MCF 10A (cell line): ENCODE data around the gene TCF15. TPM values are rescaled to one million over a fixed set of nuclear protein-coding genes. Genes with fewer than 3 reads are reported as not detected.
A peak's percentile ranks its signal among the peaks of the same experiment; 100 is the strongest.

Experiments used
- BruUV-seq: library from RNA; stranded (reverse); fragments of 400-500 nt; replicated peaks from 2 replicates; lab custom pipeline; 2021; lab: Mats Ljungman, UMichigan
- CTCF ChIA-PET: fragments of 300-600 bp; sonication (Branson Sonifier 250); formaldehyde crosslinking; extraction: SDS; loops from one replicate; lab custom pipeline; 2021; ENCODE audit warnings: antibody characterized with exemption, inconsistent platforms; lab: Yijun Ruan, JAX
- POLR2A ChIA-PET: fragments of 300-600, 350-650 bp; sonication (Branson Sonifier 250); formaldehyde crosslinking; extraction: SDS; loops from one replicate; lab custom pipeline; 2020; ENCODE audit warnings: antibody characterized with exemption, inconsistent platforms; lab: Yijun Ruan, JAX
- DNase-seq: peaks from one replicate; pipeline ENCODE4 v3.0.0-alpha.2; 2018; ENCODE audit not compliant: unreplicated experiment
- H3K27ac Mint-ChIP-seq: one replicate; pipeline ENCODE4 v1.8.0; 2022; ENCODE audit warnings: mild to moderate bottlenecking, low read depth, mixed read lengths; ENCODE audit not compliant: unreplicated experiment
- H3K27me3 Mint-ChIP-seq: one replicate; pipeline ENCODE4 v1.8.0; 2022; ENCODE audit warnings: mixed read lengths; ENCODE audit not compliant: insufficient read depth, unreplicated experiment
- H3K36me3 Mint-ChIP-seq: one replicate; pipeline ENCODE4 v1.8.0; 2022; ENCODE audit warnings: mild to moderate bottlenecking, moderate library complexity, mixed read lengths; ENCODE audit not compliant: insufficient read depth, unreplicated experiment
- H3K4me1 Mint-ChIP-seq: one replicate; pipeline ENCODE4 v1.8.0; 2022; ENCODE audit warnings: mixed read lengths; ENCODE audit not compliant: insufficient read depth, unreplicated experiment
- H3K4me3 Mint-ChIP-seq: one replicate; pipeline ENCODE4 v1.8.0; 2022; ENCODE audit warnings: mild to moderate bottlenecking, moderate library complexity, mixed read lengths; ENCODE audit not compliant: unreplicated experiment
- H3K9me3 Mint-ChIP-seq: one replicate; pipeline ENCODE4 v1.8.0; 2022; ENCODE audit warnings: mixed read lengths; ENCODE audit not compliant: unreplicated experiment
- CTCF ChIP-seq: fragments of 200-600 bp; IDR thresholded peaks from one replicate; pipeline ENCODE4 v1.8.0; 2022; ENCODE audit warnings: antibody characterized with exemption, mild to moderate bottlenecking; ENCODE audit not compliant: unreplicated experiment
- intact Hi-C: fragments of 100-400 bp; cut with micrococcal nuclease; formaldehyde crosslinking; loops from 2 replicates; pipeline ENCODE4 v1.14.1; 2022
- total RNA-seq: library from RNA; stranded (reverse); gene quantifications from 2 replicates; pipeline ENCODE4 v1.2.3, GENCODE V29; 2022

The TCF15 gene
- total RNA-seq, 1 experiment from 2014 or later: not detected

GRCh38 chr20:653110-653589 is 43.0 kb upstream of the TCF15 start, which contains the start of gene SRXN1:
Gene SRXN1 (minus strand): TSS chr20:653200. CDS start chr20:653185, 15 bp downstream.
- POLR2A ChIA-PET: interaction anchor here (0.6 to 2.1 kb wide), 8 partner anchors 8 to 511 kb away, joined by 3 to 11 read pairs (median 4); partner anchors contain the start of gene CSNK2A1
- Mint-ChIP-seq H3K27me3 (no peaks in the 10 kb centered on the region), H3K27ac (peak within 1 kb of the TSS; percentile 87), H3K9me3 (no peaks in the 10 kb centered on the region), H3K36me3 (peaks cover 20% of the 10 kb centered on the region), H3K4me1 (peaks cover 20% of the 10 kb centered on the region), H3K4me3 (peak within 1 kb of the TSS; percentile 89)
- intact Hi-C loops: loop anchor here (2.0 kb wide), 1 partner anchor 86 kb away; no protein-coding TSS in a partner anchor
- DNase-seq: peak; percentile 93
- CTCF ChIA-PET: interaction anchor here (0.6 to 2.1 kb wide), 5 partner anchors 10 to 526 kb away, joined by 3 to 7 read pairs (median 4); no protein-coding TSS in a partner anchor
- no TSS peak for BruUV-seq
- peak; percentile 45 for TF ChIP-seq CTCF

- no peaks in the 10 kb centered on the region for H3K27me3 Mint-ChIP-seq
- H3K9me3 Mint-ChIP-seq: no peaks in the 10 kb centered on the region
- no peak for TF ChIP-seq CTCF
- intact Hi-C loops: loop anchor here (2.0 kb wide), 1 partner anchor 86 kb away; no protein-coding TSS in a partner anchor
- ChIA-PET CTCF (interaction anchor here (0.6 to 2.1 kb wide), 5 partner anchors 9 to 526 kb away, joined by 3 to 7 read pairs (median 4); no protein-coding TSS in a partner anchor), POLR2A (interaction anchor here (0.6 to 2.1 kb wide), 12 partner anchors 8 to 512 kb away, joined by 3 to 11 read pairs (median 3); partner anchors contain the start of gene CSNK2A1)
- BruUV-seq: no TSS peak
- H3K4me3 Mint-ChIP-seq: peak overlapping the region; percentile 89
- peaks cover 24% of the 10 kb centered on the region for H3K36me3 Mint-ChIP-seq
- DNase-seq: peak; percentile 31
- peaks cover 20% of the 10 kb centered on the region for H3K4me1 Mint-ChIP-seq
- H3K27ac Mint-ChIP-seq: peak overlapping the region; percentile 87
These were observed 42.6 kb upstream of the TCF15 start for GRCh38 chr20:652615-653109.

- TF ChIP-seq CTCF: no peak
- H3K27ac Mint-ChIP-seq: peak overlapping the region; percentile 87
- intact Hi-C loops: loop anchor here (2.0 kb wide), 1 partner anchor 87 kb away; no protein-coding TSS in a partner anchor
- TSS peak; percentile 21 for BruUV-seq
- H3K4me1 Mint-ChIP-seq: peaks cover 20% of the 10 kb centered on the region
- peak overlapping the region; percentile 89 for H3K4me3 Mint-ChIP-seq
- no peaks in the 10 kb centered on the region for H3K9me3 Mint-ChIP-seq
- no peak for DNase-seq
- no peaks in the 10 kb centered on the region for H3K27me3 Mint-ChIP-seq
- H3K36me3 Mint-ChIP-seq: peaks cover 31% of the 10 kb centered on the region
- POLR2A ChIA-PET: interaction anchor here (0.6 to 2.1 kb wide), 15 partner anchors 9 to 280 kb away, joined by 3 to 11 read pairs (median 3); partner anchors contain the start of gene CSNK2A1
- CTCF ChIA-PET: interaction anchor here (0.8 to 2.4 kb wide), 6 partner anchors 8 to 298 kb away, joined by 3 to 13 read pairs (median 4); no protein-coding TSS in a partner anchor
These were observed 41.9 kb upstream of the TCF15 start for GRCh38 chr20:651713-652614.
